CD4-positive, alpha-beta T cell treated with Interleukin-10 for 1 hour (primary cell): ENCODE results near the gene SPTAN1.
"Not testable (repeated sequence)": the region's sequence is repeated elsewhere in the genome, so short reads cannot be mapped to it uniquely, and the experiment has no call there.

Experiments used
- DNase-seq: peaks from one replicate; pipeline ENCODE4 v3.0.0-alpha.2; 2020

SPTAN1 gene

GRCh38 chr9:128552153-128552743, at the start of gene SPTAN1:
Gene SPTAN1 (plus strand): TSS chr9:128552587. CDS start chr9:128566741, 14,154 bp downstream.
- DNase-seq, result peak; percentile 96

- not testable (repeated sequence) for DNase-seq
Measured at GRCh38 chr9:128503415-128503825, 49.0 kb upstream of the SPTAN1 start.

- DNase-seq, result no peak
Measured at GRCh38 chr9:128503870-128504269, 48.5 kb upstream of the SPTAN1 start.

GRCh38 chr9:128504485-128505413, 47.6 kb upstream of the SPTAN1 start, which contains the start of gene GLE1:
Gene GLE1 (plus strand): TSS chr9:128504719. CDS start chr9:128504806, 87 bp downstream.
- peak; percentile 96 for DNase-seq

GRCh38 chr9:128505414-128505765, 47.0 kb upstream of the SPTAN1 start:
- DNase-seq, result no peak

- not testable (repeated sequence) for DNase-seq
Measured at GRCh38 chr9:128505906-128506305, 46.5 kb upstream of the SPTAN1 start.

- DNase-seq, result no peak
Measured at GRCh38 chr9:128512820-128513219, 39.6 kb upstream of the SPTAN1 start.

- no peak for DNase-seq
Measured at GRCh38 chr9:128521956-128522355, 30.4 kb upstream of the SPTAN1 start.

GRCh38 chr9:128523199-128523925, 29.0 kb upstream of the SPTAN1 start:
- no peak for DNase-seq

- no peak for DNase-seq
Measured at GRCh38 chr9:128526720-128527119, 25.7 kb upstream of the SPTAN1 start.

- DNase-seq, result no peak
Measured at GRCh38 chr9:128528445-128529160, 23.8 kb upstream of the SPTAN1 start.

GRCh38 chr9:128529191-128529590, 23.2 kb upstream of the SPTAN1 start:
- no peak for DNase-seq

GRCh38 chr9:128532581-128532980, 19.8 kb upstream of the SPTAN1 start:
- no peak for DNase-seq

GRCh38 chr9:128540634-128541360, 11.6 kb upstream of the SPTAN1 start:
- no peak for DNase-seq

GRCh38 chr9:128546504-128546903, 5.9 kb upstream of the SPTAN1 start:
- no peak for DNase-seq

- DNase-seq, result no peak
Measured at GRCh38 chr9:128548876-128549275, 3.5 kb upstream of the SPTAN1 start.

- DNase-seq, result peak; percentile 27
Measured at GRCh38 chr9:128550226-128550625, 2.2 kb upstream of the SPTAN1 start.

GRCh38 chr9:128550770-128551656, 1.4 kb upstream of the SPTAN1 start:
- no peak for DNase-seq

- DNase-seq, result no peak
Measured at GRCh38 chr9:128551657-128552152, 682 bp upstream of the SPTAN1 start.

- DNase-seq, result peak; percentile 53
Measured at GRCh38 chr9:128552744-128553440, 505 bp downstream of the SPTAN1 start.
